ENCODE results near the gene AURKA.
A peak's percentile ranks its signal among the peaks of the same experiment; 100 is the strongest.

Gene AURKA

GRCh38 chr20:56358600-56359211, 33.3 kb downstream of the AURKA start, which contains the start of gene FAM210B:
TSS of gene FAM210B (plus strand) at chr20:56358974. CDS start at chr20:56359006, 32 bp downstream.
- TF ChIP-seq CTCF (IDR thresholded peaks at IDR 0.05; ENCODE audit: low read length), result no peak
- no peak for TF ChIP-seq EZH2 (IDR thresholded peaks at IDR 0.05; ENCODE audit: borderline replicate concordance, low read length)
- Histone ChIP-seq H3K9me3 (ENCODE audit: low read length) (no peaks in the 10 kb centered on the region), H2AFZ (ENCODE audit: low read length) (0 out of 2 replicates have a peak within 1 kb of the TSS, but pooled peaks have one; percentile 18), H3K4me3 (ENCODE audit: low read depth, low read length, poor library complexity, severe bottlenecking) (peak within 1 kb of the TSS; percentile 60), H3K36me3 (ENCODE audit: insufficient read depth, low read length) (no peaks in the 10 kb centered on the region), H4K20me1 (ENCODE audit: insufficient read depth, low read length) (no peaks in the 10 kb centered on the region), H3K9me2 (ENCODE audit: low read depth, low read length) (no peaks in the 10 kb centered on the region), H3K27me3 (ENCODE audit: insufficient read depth, low read length) (no peaks in the 10 kb centered on the region), H3K4me1 (ENCODE audit: insufficient read depth, low read length, severe bottlenecking) (peaks cover 9% of the 10 kb centered on the region), H3F3A (ENCODE audit: insufficient read depth, low read length) (no peaks in the 10 kb centered on the region), H3K79me2 (ENCODE audit: insufficient read depth, low read length) (no peaks in the 10 kb centered on the region), H3K9ac (ENCODE audit: low read length) (peak within 1 kb of the TSS; percentile 54; the same call in 1 of the 2 replicates), H3K27ac (ENCODE audit: low read depth, low read length, poor library complexity, severe bottlenecking) (no peak within 1 kb of the TSS), H3K4me2 (ENCODE audit: low read length) (peak within 1 kb of the TSS; percentile 80)

GRCh38 chr20:56358070-56358469, 33.9 kb downstream of the AURKA start:
- Histone ChIP-seq H3K79me2 (ENCODE audit: insufficient read depth, low read length) (no peaks in the 10 kb centered on the region), H3K9me3 (ENCODE audit: low read length) (no peaks in the 10 kb centered on the region), H3K4me3 (ENCODE audit: low read depth, low read length, poor library complexity, severe bottlenecking) (peak overlapping the region; percentile 60), H3F3A (ENCODE audit: insufficient read depth, low read length) (no peaks in the 10 kb centered on the region), H3K9me2 (ENCODE audit: low read depth, low read length) (no peaks in the 10 kb centered on the region), H3K27me3 (ENCODE audit: insufficient read depth, low read length) (no peaks in the 10 kb centered on the region), H2AFZ (ENCODE audit: low read length) (0 out of 2 replicates have a peak overlapping the region, but pooled peaks have one; percentile 18), H3K36me3 (ENCODE audit: insufficient read depth, low read length) (no peaks in the 10 kb centered on the region), H4K20me1 (ENCODE audit: insufficient read depth, low read length) (no peaks in the 10 kb centered on the region), H3K27ac (ENCODE audit: low read depth, low read length, poor library complexity, severe bottlenecking) (no peak overlapping the region), H3K9ac (ENCODE audit: low read length) (no peak overlapping the region), H3K4me2 (ENCODE audit: low read length) (peak overlapping the region; percentile 80), H3K4me1 (ENCODE audit: insufficient read depth, low read length, severe bottlenecking) (peaks cover 9% of the 10 kb centered on the region)
- TF ChIP-seq CTCF (IDR thresholded peaks at IDR 0.05; ENCODE audit: low read length), result no peak
- no peak for TF ChIP-seq EZH2 (IDR thresholded peaks at IDR 0.05; ENCODE audit: borderline replicate concordance, low read length)

- peaks cover 3% of the 10 kb centered on the region for H3K4me1 ChIP-seq (ENCODE audit: insufficient read depth, low read length, severe bottlenecking)
- no peak overlapping the region for H2AFZ ChIP-seq (ENCODE audit: low read length)
- no peak overlapping the region for H3K9ac ChIP-seq (ENCODE audit: low read length)
- no peaks in the 10 kb centered on the region for H3K79me2 ChIP-seq (ENCODE audit: insufficient read depth, low read length)
- no peaks in the 10 kb centered on the region for H3K27me3 ChIP-seq (ENCODE audit: insufficient read depth, low read length)
- no peaks in the 10 kb centered on the region for H3K36me3 ChIP-seq (ENCODE audit: insufficient read depth, low read length)
- H4K20me1 ChIP-seq (ENCODE audit: insufficient read depth, low read length), result no peaks in the 10 kb centered on the region
- TF ChIP-seq CTCF (IDR thresholded peaks at IDR 0.05; ENCODE audit: low read length), result no peak
- no peak for TF ChIP-seq EZH2 (IDR thresholded peaks at IDR 0.05; ENCODE audit: borderline replicate concordance, low read length)
- H3F3A ChIP-seq (ENCODE audit: insufficient read depth, low read length), result no peaks in the 10 kb centered on the region
- no peak overlapping the region for H3K4me3 ChIP-seq (ENCODE audit: low read depth, low read length, poor library complexity, severe bottlenecking)
- no peaks in the 10 kb centered on the region for H3K9me3 ChIP-seq (ENCODE audit: low read length)
- H3K9me2 ChIP-seq (ENCODE audit: low read depth, low read length), result no peaks in the 10 kb centered on the region
- H3K27ac ChIP-seq (ENCODE audit: low read depth, low read length, poor library complexity, severe bottlenecking), result no peak overlapping the region
- no peak overlapping the region for H3K4me2 ChIP-seq (ENCODE audit: low read length)
These were observed 38.7 kb downstream of the AURKA start for GRCh38 chr20:56353356-56353755.

Measured in OCI-LY1 (cell line).